Type B pancreatic cell (in vitro differentiated cells): ENCODE measurements around the gene MUC5B. TPM values are rescaled to one million over a fixed set of nuclear protein-coding genes. Genes with fewer than 3 reads are reported as not detected.

Source experiments
- DNase-seq: peaks from one replicate; pipeline ENCODE4 v3.0.0; 2021; ENCODE audit warnings: mixed read lengths; ENCODE audit not compliant: unreplicated experiment; ENCODE audit errors: extremely low spot score
- H3K27ac Mint-ChIP-seq: 2 replicates; pipeline ENCODE4 v1.8.0; 2021; ENCODE audit warnings: mild to moderate bottlenecking, mixed read lengths
- H3K27me3 Mint-ChIP-seq: 2 replicates; pipeline ENCODE4 v1.8.0; 2021; ENCODE audit warnings: mixed read lengths
- H3K36me3 Mint-ChIP-seq: 2 replicates; pipeline ENCODE4 v1.8.0; 2021; ENCODE audit warnings: mixed read lengths
- H3K4me1 Mint-ChIP-seq: one replicate; pipeline ENCODE4 v1.8.0; 2021; ENCODE audit warnings: mixed read lengths; ENCODE audit not compliant: unreplicated experiment
- H3K4me3 Mint-ChIP-seq: 2 replicates; pipeline ENCODE4 v1.8.0; 2021; ENCODE audit warnings: mild to moderate bottlenecking, mixed read lengths
- H3K9me3 Mint-ChIP-seq: 2 replicates; pipeline ENCODE4 v1.8.0; 2021; ENCODE audit warnings: mixed read lengths
- CTCF ChIP-seq: fragments of 200-600 bp; sonication (generic); conservative IDR thresholded peaks from 2 replicates; pipeline ENCODE4 v1.5.0; 2021; ENCODE audit warnings: antibody characterized with exemption, mild to moderate bottlenecking
- total RNA-seq: library from RNA; stranded (reverse); gene quantifications from 2 replicates; pipeline ENCODE4 v1.2.1, GENCODE V29; 2021; ENCODE audit warnings: low replicate concordance

MUC5B gene
- total RNA-seq, 1 donor from 2014 or later: 2.0 TPM

GRCh38 chr11:1303973-1304372 is 81.1 kb downstream of the MUC5B start:
- no peak for TF ChIP-seq CTCF
- H3K36me3 Mint-ChIP-seq: peaks cover 5% of the 10 kb centered on the region
- peak overlapping the region; percentile 87 for H3K27ac Mint-ChIP-seq
- H3K27me3 Mint-ChIP-seq: no peaks in the 10 kb centered on the region
- H3K4me1 Mint-ChIP-seq: peaks cover 43% of the 10 kb centered on the region
- peak; percentile 58 for DNase-seq
- H3K9me3 Mint-ChIP-seq: no peaks in the 10 kb centered on the region
- peak overlapping the region; percentile 79 for H3K4me3 Mint-ChIP-seq

DNA sequence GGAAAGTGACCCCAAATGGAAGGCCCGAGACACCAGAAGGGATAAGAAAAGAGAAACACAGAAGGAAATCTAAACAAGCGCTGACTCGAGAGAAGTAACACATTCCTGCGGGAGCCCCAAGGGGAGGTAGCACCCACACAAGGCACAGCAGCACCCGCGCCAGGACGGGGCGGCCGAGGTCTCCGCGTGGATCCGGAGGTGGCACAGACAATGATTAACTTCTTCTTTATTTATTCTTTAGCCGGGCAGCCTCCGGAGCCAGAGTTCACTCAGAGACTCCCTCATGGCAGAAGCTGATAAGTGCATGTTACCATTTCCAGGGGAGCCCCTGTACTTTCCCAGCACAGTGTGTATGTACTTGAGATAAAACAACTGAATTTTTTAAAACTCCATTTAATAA is 81.5 kb downstream of the MUC5B start:
- peak; percentile 57 for DNase-seq
- Mint-ChIP-seq H3K4me3 (peak overlapping the region; percentile 79), H3K4me1 (peaks cover 39% of the 10 kb centered on the region), H3K27me3 (no peaks in the 10 kb centered on the region), H3K27ac (peak overlapping the region; percentile 87), H3K36me3 (peaks cover 5% of the 10 kb centered on the region), H3K9me3 (no peaks in the 10 kb centered on the region)
- no peak for TF ChIP-seq CTCF

DNA sequence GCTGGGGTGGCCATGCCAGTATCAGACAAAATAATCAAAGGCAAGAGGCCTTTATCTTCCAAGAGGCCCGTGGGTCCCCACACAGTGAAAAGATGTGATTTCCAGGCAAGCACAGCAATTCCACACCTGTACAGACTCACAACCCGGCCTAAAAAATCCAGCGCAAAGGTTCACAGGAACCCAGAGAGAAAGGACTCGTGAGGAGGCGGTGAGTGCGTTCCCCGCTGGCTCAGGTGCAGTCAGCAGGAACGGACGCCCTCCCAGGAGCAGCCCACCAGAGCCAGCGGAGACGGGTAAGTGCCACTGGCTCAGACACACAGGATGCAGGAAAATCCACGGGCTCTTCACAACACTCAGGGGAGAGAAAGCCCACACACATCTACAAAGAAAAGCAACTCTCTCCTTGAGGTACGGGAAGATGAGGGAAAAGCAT is 82.2 kb downstream of the MUC5B start:
- H3K27ac Mint-ChIP-seq: peak overlapping the region; percentile 87
- no peak for TF ChIP-seq CTCF
- H3K27me3 Mint-ChIP-seq: no peaks in the 10 kb centered on the region
- peak overlapping the region; percentile 49 for H3K4me3 Mint-ChIP-seq
- H3K9me3 Mint-ChIP-seq: no peaks in the 10 kb centered on the region
- peaks cover 34% of the 10 kb centered on the region for H3K4me1 Mint-ChIP-seq
- H3K36me3 Mint-ChIP-seq: peaks cover 5% of the 10 kb centered on the region
- DNase-seq: peak; percentile 50

DNA sequence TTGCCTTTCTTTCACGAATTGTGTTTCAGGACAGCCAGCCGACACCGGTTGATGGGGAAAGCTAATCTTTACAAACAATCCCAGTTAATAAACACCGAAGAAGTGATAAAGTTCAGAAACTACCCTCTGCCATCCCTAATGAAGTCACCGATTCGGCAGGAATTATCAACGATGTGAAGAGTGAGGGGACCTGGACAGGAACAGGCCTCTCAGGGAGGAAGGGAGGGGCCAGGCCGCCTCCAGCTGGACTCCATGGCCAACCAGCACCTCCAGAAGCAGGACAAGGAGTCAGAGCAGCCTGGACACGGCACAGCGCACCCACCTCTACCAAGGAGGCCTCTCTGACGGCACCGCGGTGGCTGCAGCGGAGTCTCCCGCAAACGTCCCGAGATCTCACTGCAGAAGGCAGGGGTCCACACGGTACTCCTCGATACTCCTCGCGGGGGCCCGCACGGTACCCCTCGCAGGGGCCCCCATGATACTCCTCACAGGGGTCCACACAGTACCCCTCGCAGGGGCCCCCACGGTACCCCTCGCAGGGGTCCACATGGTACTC is 82.7 kb downstream of the MUC5B start:
- H3K27ac Mint-ChIP-seq: peak overlapping the region; percentile 87
- H3K4me3 Mint-ChIP-seq: peak overlapping the region; percentile 49
- peaks cover 2% of the 10 kb centered on the region for H3K9me3 Mint-ChIP-seq
- peak; percentile 65 for DNase-seq
- H3K27me3 Mint-ChIP-seq: no peaks in the 10 kb centered on the region
- H3K36me3 Mint-ChIP-seq: peaks cover 8% of the 10 kb centered on the region
- H3K4me1 Mint-ChIP-seq: peaks cover 32% of the 10 kb centered on the region
- no peak for TF ChIP-seq CTCF

DNA sequence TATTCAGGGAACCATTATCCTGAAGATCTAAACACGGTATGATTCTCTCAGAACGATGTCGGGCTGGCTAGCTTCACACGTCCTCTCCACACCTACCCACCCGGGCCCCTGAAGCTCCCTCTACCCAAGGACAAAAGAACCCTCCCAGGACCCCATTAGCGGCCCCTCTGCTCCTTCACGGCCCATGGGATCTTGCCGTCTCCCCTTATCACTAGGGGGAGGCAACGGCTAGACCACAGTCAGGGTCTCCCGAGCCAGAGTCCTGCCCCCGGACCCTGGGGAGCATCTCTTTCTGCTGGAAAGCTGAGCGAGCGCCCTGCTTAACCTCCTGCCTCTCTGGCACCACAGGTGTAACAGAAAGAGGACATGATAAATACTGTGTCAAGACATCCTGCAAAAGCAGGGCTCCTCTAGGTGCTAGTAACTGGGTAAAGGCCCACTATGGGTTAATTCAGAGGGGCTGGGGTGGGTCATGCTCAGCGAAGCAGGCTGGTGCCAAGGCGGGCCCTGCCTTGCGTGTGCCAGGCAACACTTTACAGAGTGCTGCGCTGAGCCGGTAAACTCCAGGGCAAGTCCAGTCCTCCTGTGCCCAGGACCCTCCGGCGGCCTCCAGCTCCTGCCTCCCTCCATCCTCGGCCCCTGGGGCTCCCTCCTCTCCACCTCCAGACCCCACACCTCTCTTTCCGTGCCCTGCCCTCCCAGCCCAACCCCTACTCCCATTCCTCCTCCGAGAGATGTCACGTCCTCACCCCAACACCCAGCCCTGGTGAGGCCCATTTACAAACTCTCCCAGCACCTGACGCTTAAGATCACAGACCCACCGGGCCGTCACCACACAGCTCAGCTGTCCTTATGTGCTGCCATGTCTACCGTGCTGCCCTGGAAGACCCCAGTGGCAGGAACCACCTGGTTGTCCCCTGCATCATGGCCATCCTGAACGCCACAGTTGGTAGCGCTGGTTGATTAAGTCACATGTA is 83.6 kb downstream of the MUC5B start:
- no peak overlapping the region for H3K4me3 Mint-ChIP-seq
- DNase-seq: peak; percentile 61
- H3K36me3 Mint-ChIP-seq: peaks cover 11% of the 10 kb centered on the region
- peaks cover 9% of the 10 kb centered on the region for H3K9me3 Mint-ChIP-seq
- H3K27ac Mint-ChIP-seq: no peak overlapping the region
- H3K27me3 Mint-ChIP-seq: no peaks in the 10 kb centered on the region
- H3K4me1 Mint-ChIP-seq: peaks cover 37% of the 10 kb centered on the region
- no peak for TF ChIP-seq CTCF
